Activated CD8-positive, alpha-beta T cell treated with anti-CD3 and anti-CD28 coated beads, Interleukin-2, amount 10 ng/mL, durations not matched to agents 7 days and 5 days (primary cell): ENCODE measurements around the gene AGXT. TPM values are rescaled to one million over a fixed set of nuclear protein-coding genes. Genes with fewer than 3 reads are reported as not detected.

Source experiments
- ATAC-seq: fragments of 150-1000 bp; cut with Tn5 transposase; one replicate; pipeline ENCODE4 v1.10.0; 2021; ENCODE audit warnings: moderate library complexity
- CTCF ChIA-PET: fragments of 350-600 bp; sonication (Branson Sonifier 250); formaldehyde crosslinking; loops from one replicate; lab custom pipeline; 2021; ENCODE audit warnings: antibody characterized with exemption; lab: Charles Lee
- POLR2A ChIA-PET: fragments of 350-600 bp; sonication (Branson Sonifier 250); formaldehyde crosslinking; loops from one replicate; lab custom pipeline; 2021; ENCODE audit warnings: antibody characterized with exemption; lab: Charles Lee
- DNase-seq: peaks from one replicate; pipeline ENCODE4 v3.0.0-alpha.2; 2020
- H3K27ac Mint-ChIP-seq: one replicate; pipeline ENCODE4 v1.8.0; 2021; ENCODE audit warnings: mild to moderate bottlenecking, mixed read lengths
- H3K27me3 Mint-ChIP-seq: one replicate; pipeline ENCODE4 v1.8.0; 2021; ENCODE audit warnings: low read depth, mixed read lengths
- H3K36me3 Mint-ChIP-seq: one replicate; pipeline ENCODE4 v1.8.0; 2021; ENCODE audit warnings: low read depth, mixed read lengths
- H3K4me1 Mint-ChIP-seq: one replicate; pipeline ENCODE4 v1.8.0; 2021; ENCODE audit warnings: low read depth, mixed read lengths
- H3K4me3 Mint-ChIP-seq: one replicate; pipeline ENCODE4 v1.8.0; 2021; ENCODE audit warnings: mild to moderate bottlenecking, mixed read lengths
- H3K9me3 Mint-ChIP-seq: one replicate; pipeline ENCODE4 v1.8.0; 2022; ENCODE audit warnings: mixed read lengths; ENCODE audit not compliant: insufficient read depth
- total RNA-seq, 2 experiments: library from RNA; stranded (reverse); gene quantifications; one replicate each; pipeline ENCODE4 v1.2.3, GENCODE V29; 2021

AGXT gene
- total RNA-seq, 2 experiments from 2014 or later: not detected

- Mint-ChIP-seq H3K27me3 (no peaks in the 10 kb centered on the region), H3K9me3 (no peaks in the 10 kb centered on the region), H3K36me3 (no peaks in the 10 kb centered on the region), H3K27ac (no peak overlapping the region), H3K4me1 (no peaks in the 10 kb centered on the region), H3K4me3 (no peak overlapping the region)
- DNase-seq: no peak
- ChIA-PET POLR2A (no interaction called here), CTCF (interaction anchor here (0.6 kb wide), 1 partner anchor 10 kb away, joined by 3 read pairs; no protein-coding TSS in a partner anchor)
- no peak for ATAC-seq
Measured at GRCh38 chr2:240927390-240927781, 58.8 kb downstream of the AGXT start.

GRCh38 chr2:240928476-240929363 is 60.1 kb downstream of the AGXT start:
- Mint-ChIP-seq H3K27ac (no peak overlapping the region), H3K4me3 (no peak overlapping the region), H3K27me3 (no peaks in the 10 kb centered on the region), H3K4me1 (no peaks in the 10 kb centered on the region), H3K36me3 (no peaks in the 10 kb centered on the region), H3K9me3 (no peaks in the 10 kb centered on the region)
- ChIA-PET POLR2A (no interaction called here), CTCF (no interaction called here)
- DNase-seq (no peak), ATAC-seq (no peak)

DNA sequence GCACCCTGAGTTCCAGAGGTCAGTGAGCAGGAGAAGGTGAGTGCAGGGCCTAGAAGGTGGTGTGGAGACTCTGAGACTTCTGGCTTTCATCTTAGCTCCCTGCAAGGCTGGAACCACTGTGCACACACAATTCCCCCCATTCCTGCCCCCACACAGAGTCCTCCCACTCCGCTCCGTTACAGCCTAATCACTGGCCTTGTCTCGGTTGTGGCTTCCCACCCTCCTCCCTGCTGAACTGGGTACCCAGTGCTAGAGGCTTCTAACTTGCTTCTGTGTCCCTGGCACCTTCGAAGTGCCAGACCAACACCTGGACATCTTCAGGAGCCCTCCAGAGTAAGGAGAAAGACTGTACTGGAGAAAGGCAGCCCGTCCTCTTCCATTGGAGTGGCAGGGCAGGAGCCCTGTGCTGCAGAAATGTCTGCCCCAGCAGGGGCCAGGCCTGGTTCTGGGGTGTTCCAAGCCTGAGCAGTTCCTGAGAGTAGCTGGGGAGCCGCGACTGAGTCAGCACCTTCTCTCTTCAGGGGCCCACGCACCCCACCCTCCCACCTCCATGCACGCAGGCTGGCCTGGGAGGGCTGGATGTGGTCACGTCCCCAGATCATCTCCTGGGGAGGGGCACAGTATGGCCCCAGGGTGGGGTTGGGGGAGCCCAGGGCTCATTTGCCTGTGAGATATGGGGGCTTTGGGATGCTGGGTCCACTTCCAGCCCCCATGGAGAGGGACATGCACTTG is 60.9 kb downstream of the AGXT start:
- no peak for DNase-seq
- ChIA-PET POLR2A (no interaction called here), CTCF (no interaction called here)
- Mint-ChIP-seq H3K27ac (no peak overlapping the region), H3K27me3 (no peaks in the 10 kb centered on the region), H3K9me3 (no peaks in the 10 kb centered on the region), H3K36me3 (no peaks in the 10 kb centered on the region), H3K4me1 (no peaks in the 10 kb centered on the region), H3K4me3 (no peak overlapping the region)
- ATAC-seq: no peak

Other genes with a start within 250 kb of the AGXT start
- gene GPR35, start 243.3 kb upstream of the AGXT start, total RNA-seq: 10 to 100 TPM; 21.6 to 23.8 TPM
- gene AQP12B, start 185.9 kb upstream of the AGXT start, total RNA-seq: not detected
- gene AQP12A, start 177.0 kb upstream of the AGXT start, total RNA-seq: not detected
- 1 to 10 TPM in 1 of 2 experiments, under 1 TPM in 1; 0.81 to 1.5 TPM for gene KIF1A, start 48.6 kb upstream of the AGXT start, total RNA-seq
- not detected for gene MAB21L4, start 27.3 kb downstream of the AGXT start, total RNA-seq
- not detected for gene CROCC2, start 37.5 kb downstream of the AGXT start, total RNA-seq
- 1 to 10 TPM; 3.4 to 3.5 TPM for gene SNED1, start 129.8 kb downstream of the AGXT start, total RNA-seq
- gene MTERF4, start 233.5 kb downstream of the AGXT start, total RNA-seq: 10 to 100 TPM; 24.1 to 26.3 TPM